HG03432 (cell line): ENCODE measurements around the gene PSPN.
"Not testable (repeated sequence)": the region's sequence is repeated elsewhere in the genome, so short reads cannot be mapped to it uniquely, and the experiment has no call there.

ENCODE experiments used
- ATAC-seq: cut with Tn5 transposase; IDR thresholded peaks from one replicate; pipeline ENCODE4 v1.9.1; 2021; ENCODE audit warnings: mild to moderate bottlenecking, moderate library complexity; ENCODE audit not compliant: unreplicated experiment

The PSPN gene

GRCh38 chr19:6402837-6403608 is 27.3 kb upstream of the PSPN start:
- no peak for ATAC-seq

- no peak for ATAC-seq
These were observed 26.3 kb upstream of the PSPN start for GRCh38 chr19:6402058-6402457.

- not testable (repeated sequence) for ATAC-seq
These were observed 24.6 kb upstream of the PSPN start for GRCh38 chr19:6400062-6400944.

- ATAC-seq: no peak
These were observed 20.6 kb upstream of the PSPN start for GRCh38 chr19:6396305-6396704.

GRCh38 chr19:6394831-6395230 is 19.1 kb upstream of the PSPN start:
- no peak for ATAC-seq

- ATAC-seq: no peak
These were observed 18.3 kb upstream of the PSPN start for GRCh38 chr19:6393983-6394412.

- peak; percentile 75 for ATAC-seq
These were observed 17.6 kb upstream of the PSPN start, which contains the start of gene GTF2F1 for GRCh38 chr19:6393074-6393982. Gene GTF2F1 (minus strand): TSS chr19:6393164. CDS start chr19:6392995, 169 bp downstream.

GRCh38 chr19:6392221-6393073 is 16.7 kb upstream of the PSPN start:
- ATAC-seq: no peak

GRCh38 chr19:6387372-6387771 is 11.6 kb upstream of the PSPN start:
- ATAC-seq: no peak

GRCh38 chr19:6384381-6384780 is 8.6 kb upstream of the PSPN start:
- ATAC-seq: no peak

GRCh38 chr19:6383188-6383587 is 7.5 kb upstream of the PSPN start:
- no peak for ATAC-seq

- no peak for ATAC-seq
These were observed 5.5 kb upstream of the PSPN start for GRCh38 chr19:6381030-6381750.

- no peak for ATAC-seq
These were observed 4.0 kb upstream of the PSPN start for GRCh38 chr19:6379744-6380143.

- ATAC-seq: no peak
These were observed 2.8 kb upstream of the PSPN start for GRCh38 chr19:6378486-6378885.

- ATAC-seq: no peak
These were observed 2.3 kb upstream of the PSPN start for GRCh38 chr19:6378041-6378440.

GRCh38 chr19:6376512-6377190 is 918 bp upstream of the PSPN start:
- no peak for ATAC-seq

- no peak for ATAC-seq
These were observed 872 bp downstream of the PSPN start for GRCh38 chr19:6374711-6375410.

GRCh38 chr19:6374161-6374709 is 1.5 kb downstream of the PSPN start:
- no peak for ATAC-seq
